GM18526 (cell line): ENCODE data around the gene SHROOM2.

Experiments
- POLR2A ChIP-seq: IDR thresholded peaks from 3 replicates; pipeline ENCODE4 v1.6.1; 2011; ENCODE audit not compliant: insufficient read length; ENCODE audit errors: extremely low read depth

SHROOM2 gene

DNA sequence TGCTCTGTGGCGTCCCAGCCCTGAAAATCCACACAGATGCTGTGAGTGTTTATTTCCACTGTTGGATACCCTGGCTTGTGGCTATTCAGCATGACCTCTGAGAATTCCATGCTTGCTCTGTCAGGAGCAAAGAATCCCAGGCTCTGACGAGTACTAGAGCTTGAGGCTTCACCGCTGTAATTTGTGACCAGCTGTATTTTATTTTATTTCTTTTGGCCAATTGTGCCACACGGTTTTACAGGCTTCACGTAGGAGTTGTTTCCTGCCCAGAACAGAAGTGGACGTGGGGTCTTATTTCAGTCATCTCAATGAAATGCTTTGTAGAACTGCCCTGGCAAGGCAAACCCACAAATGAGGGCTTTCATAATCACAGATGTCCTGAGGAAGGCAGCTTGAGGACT, 111.5 kb downstream of the SHROOM2 start:
- no peak for TF ChIP-seq POLR2A

GRCh38 chrX:9899640-9900111, 113.4 kb downstream of the SHROOM2 start:
- TF ChIP-seq POLR2A: no peak

DNA sequence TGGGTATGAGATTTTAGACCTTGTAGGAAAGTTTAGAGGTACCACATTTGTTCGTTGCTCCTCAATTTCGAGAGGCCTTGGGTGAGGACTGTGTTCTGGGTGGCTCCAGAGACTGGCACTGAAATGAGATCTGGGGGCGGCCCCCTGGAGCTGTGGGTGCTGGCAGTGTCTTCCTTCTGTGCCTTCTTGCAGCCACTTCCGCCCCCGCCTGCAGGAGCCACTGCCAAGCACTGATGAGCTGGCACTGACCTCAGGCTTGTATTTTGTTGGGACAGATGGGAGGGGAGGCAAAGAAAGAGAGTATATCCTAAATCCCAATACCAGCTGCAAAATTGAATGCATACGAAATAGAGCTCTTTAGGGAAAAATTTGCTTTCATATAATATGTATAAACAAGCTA, 116.4 kb downstream of the SHROOM2 start:
- TF ChIP-seq POLR2A: no peak

DNA sequence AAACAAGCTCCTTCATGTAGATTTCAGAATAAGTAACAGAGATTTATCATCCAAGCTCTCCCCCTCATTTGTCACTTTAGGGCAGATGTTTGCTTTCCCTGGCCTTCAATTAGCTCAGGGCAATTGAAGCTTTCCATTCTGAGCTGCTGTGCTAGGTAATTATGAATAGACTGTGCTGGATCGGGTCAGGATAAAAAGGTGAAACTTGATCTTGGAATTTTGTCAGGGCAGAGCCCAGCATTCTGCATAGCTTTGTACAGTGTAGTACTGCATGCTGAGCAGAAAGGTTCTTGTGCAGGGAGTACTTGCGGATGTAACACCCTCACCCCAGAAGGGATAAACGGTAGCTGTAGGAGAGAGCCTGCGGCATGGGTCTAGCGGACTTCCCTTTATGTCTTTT, 116.9 kb downstream of the SHROOM2 start:
- TF ChIP-seq POLR2A: no peak

- no peak for TF ChIP-seq POLR2A
These were observed 119.1 kb downstream of the SHROOM2 start for GRCh38 chrX:9905288-9905687.

DNA sequence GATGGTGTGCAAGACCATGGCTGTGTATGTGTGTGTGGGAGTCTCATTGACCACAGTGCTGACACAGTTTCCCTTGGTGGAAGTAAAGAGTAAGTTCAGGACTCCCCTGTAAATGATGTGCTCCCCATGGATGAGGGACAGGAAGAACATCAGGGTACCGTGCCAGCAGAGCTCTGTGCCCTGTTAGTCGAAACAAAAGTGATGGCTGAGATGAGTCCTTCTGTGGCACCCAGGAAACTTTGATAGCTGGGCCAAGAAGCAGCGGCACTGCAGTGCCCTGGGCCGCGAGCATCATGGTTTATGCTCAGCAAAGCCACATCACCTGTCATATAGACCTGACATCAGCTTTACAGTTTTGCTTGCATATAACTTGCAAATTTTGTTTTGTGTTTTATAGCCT, 119.5 kb downstream of the SHROOM2 start:
- no peak for TF ChIP-seq POLR2A

- TF ChIP-seq POLR2A: no peak
These were observed 120.7 kb downstream of the SHROOM2 start for GRCh38 chrX:9906919-9907318.

DNA sequence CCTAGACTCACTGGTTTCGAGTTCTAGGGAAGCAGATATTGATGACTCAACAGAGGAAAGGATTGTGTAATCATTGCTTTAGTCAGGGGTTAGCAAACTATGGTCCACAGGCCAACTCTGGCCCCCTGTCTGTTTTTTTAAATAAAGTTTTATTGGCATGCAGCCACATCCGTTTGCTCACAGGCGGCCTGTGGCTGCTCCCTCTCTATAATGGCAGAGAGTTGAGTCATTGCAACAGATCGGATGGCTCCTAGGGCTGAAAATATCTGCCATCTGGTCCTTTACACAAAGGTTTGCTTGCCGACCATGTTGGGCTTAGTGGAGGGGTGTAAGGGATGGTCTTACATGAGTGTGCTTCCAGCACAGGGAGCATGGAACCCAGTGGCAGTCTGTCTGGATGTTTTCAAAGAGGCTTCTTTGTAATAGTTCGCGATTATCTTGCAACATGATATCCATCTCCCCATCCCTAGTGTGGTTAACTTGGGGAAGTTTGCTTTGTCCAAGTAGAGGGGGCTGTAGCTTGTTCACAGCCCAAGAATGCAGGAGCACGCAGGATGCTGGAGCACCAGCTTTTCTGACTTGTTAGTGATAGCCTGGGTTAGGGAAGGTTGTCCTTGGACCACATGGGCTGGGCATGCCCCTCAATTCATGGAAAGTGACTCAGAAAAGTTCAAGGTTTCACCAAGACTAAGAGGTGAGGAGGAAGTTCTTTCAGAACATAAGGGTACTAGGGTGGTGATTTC, 121.6 kb downstream of the SHROOM2 start:
- TF ChIP-seq POLR2A: no peak

GRCh38 chrX:9909254-9909653, 123.0 kb downstream of the SHROOM2 start:
- no peak for TF ChIP-seq POLR2A

DNA sequence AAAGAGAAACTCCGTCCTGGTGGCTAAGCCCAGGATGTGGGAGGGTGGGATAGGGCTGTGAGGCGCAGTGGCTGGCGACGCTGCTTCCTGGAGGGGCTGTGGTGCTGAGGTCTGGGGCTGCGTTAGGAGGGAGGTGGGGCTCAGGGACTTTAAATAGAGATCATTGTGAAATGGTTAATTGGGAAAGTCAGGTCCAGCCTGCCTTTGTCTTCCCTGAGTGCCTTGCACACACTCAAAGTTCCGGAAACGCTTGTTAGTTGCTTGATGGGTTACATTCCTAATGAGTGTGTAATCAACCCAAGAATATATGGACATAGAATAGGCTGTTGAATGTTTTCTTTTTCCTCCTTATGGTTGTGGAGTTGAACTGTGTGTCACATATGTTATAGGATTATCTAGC, 125.3 kb downstream of the SHROOM2 start:
- no peak for TF ChIP-seq POLR2A

GRCh38 chrX:9912351-9913145, 126.3 kb downstream of the SHROOM2 start:
- no peak for TF ChIP-seq POLR2A

DNA sequence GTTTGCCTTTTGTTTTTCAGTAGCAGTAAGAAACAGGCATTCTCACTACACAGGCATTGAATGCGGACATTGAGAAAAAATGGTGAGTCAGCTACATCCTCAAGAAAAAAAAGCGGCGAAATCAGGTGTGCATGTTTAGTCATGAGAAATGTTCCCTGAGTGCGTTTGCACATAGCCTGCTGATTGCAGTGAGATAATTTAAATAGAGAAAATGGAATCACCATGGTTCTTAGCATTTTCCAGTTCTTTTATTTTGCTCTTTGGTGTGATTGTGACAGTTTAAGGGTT, 126.9 kb downstream of the SHROOM2 start:
- TF ChIP-seq POLR2A: no peak

GRCh38 chrX:9917861-9918260, 131.6 kb downstream of the SHROOM2 start:
- TF ChIP-seq POLR2A: no peak

DNA sequence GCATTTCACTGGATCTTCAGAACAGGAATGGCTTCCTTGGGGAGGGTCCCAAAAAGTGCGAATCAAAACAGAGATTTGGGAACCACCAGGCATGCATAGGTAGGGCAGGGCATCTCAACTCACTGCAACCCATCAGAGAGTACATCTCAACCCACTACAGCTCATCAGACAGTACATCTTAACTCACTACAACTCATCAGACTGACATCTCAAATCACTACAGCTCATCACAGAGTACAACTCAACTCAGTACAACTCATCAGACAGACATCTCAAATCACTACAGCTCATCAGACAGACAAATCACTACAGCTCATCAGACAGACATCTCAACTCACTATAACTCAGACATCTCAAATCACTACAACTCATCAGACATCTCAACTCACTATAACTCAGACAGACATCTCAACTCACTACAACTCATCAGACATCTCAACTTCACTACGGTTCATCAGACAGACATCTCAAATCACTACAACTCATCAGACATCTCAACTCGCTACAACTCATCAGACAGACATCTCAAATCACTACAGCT, 133.5 kb downstream of the SHROOM2 start:
- no peak for TF ChIP-seq POLR2A

- no peak for TF ChIP-seq POLR2A
These were observed 135.2 kb downstream of the SHROOM2 start for GRCh38 chrX:9921407-9921806.

- no peak for TF ChIP-seq POLR2A
These were observed 137.1 kb downstream of the SHROOM2 start for GRCh38 chrX:9923357-9923756.
